Activated gamma-delta T cell (primary cell): ENCODE measurements around the gene FAM151B.
"Not testable (repeated sequence)": the region's sequence is repeated elsewhere in the genome, so short reads cannot be mapped to it uniquely, and the experiment has no call there.

Experiments
- DNase-seq: peaks from one replicate; lab custom pipeline; 2025; lab: John Stamatoyannopoulos, UW

Gene FAM151B

DNA sequence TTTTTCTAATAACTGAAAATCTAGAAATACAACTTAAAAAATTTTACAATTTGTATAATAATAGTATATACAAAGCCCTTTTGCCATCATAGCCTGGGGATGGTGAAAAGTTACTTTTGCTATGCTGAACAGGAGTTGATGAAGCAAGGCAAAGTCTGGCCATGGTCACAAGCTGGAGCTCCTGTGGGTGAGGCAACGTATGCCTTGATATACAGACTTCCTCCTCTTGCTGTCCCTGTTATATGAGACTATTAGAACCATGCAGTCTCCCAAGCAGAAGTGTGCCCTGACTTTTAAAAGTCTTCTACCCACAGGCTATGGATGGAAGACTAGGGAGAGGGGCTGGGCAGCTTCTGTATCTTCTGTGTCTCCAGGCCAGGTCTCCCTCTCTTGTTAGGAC, 15.7 kb downstream of the FAM151B start:
- DNase-seq = no peak

DNA sequence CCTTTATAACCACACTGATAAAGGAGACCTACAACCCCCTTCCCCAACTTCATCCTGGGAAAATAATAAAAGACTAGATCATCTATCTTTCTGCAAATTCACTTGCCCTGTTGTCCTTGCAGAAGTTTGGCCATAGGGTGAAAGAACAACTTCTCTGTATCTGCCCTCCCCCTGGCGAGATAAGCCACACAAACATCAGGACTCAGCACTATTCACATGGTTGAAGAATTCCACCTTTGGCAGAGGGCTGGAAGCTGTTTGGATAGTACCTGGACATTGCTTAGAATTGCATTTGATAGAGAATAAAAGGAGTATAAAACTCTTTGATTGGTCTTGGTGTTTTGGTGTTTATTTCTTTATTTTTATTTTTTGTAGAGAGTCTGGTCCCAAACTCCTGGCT, 16.9 kb downstream of the FAM151B start:
- no peak for DNase-seq

DNA sequence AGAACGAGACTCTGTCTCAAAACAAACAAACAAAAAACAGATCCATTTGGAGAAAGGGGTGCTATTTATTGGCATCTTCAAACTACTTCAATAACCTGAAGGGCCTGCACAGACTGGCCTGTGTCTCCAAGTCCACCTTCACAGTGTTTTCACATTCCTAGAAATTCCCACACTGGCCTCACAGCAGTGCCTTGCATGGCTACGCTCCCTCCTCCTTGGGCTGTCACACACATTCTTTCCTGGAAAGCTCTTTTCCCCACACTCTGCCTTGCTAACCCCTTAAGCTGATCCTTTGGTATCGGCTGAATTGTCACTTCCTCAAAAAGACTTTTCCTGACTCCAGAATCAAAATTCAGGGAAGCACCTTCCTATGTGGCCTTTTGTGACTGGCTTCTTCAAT, 19.8 kb downstream of the FAM151B start:
- DNase-seq = no peak

DNA sequence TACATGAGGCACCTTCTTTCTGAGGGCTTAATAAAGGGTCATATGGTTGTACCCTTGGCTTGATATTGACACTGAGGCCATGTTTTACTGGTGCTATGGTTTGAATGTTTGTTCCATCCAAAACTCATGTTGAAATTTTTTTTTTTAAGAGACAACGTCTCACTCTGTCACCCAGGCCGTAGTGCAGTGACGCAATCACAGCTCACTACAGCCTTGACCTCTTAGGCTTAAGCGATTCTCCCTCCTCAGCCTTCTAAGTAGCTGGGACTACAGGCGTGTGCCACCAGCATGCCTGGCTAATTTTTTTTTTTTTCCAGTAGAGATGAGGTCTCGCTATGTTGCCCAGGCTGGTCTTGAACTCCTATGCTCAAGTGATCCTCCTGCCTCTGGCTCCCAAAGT, 20.9 kb downstream of the FAM151B start:
- no peak for DNase-seq

DNA sequence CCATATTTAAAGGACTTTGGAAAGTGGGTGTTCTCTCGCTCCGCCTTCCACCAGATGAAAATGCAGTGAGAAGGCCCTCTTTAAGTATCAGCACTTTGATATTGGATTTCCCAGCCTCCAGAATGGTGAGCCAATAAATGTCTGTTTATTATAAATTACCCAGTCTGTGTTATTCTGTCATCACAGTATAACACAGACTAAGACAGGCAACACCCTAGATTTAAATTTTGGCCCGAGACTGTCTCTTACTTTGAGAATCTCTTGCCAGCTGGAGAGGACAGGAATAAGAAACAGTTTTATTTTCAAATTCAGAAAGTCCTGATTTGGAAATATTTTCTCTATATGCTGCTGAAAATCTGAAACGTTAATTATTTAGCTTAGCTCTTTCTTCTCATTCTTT, 21.5 kb downstream of the FAM151B start:
- no peak for DNase-seq

DNA sequence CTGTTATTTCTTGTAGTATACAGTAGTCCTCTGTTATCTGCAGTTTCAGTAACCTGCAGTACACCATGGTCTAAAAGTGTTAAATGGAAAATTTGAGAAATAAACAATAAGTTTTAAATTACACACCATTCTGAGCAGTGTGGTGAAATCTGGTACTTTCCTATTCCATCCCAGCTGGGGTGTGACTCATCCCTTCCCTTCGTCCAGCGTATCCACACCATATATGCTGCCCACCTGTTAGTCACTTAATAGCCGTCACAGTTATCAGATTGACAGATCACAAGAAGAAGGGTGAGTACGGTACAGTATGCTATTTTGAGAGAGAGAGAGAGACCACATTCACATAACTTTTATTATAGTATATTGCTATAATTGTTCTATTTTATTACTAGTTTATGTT, 28.9 kb downstream of the FAM151B start:
- no peak for DNase-seq

DNA sequence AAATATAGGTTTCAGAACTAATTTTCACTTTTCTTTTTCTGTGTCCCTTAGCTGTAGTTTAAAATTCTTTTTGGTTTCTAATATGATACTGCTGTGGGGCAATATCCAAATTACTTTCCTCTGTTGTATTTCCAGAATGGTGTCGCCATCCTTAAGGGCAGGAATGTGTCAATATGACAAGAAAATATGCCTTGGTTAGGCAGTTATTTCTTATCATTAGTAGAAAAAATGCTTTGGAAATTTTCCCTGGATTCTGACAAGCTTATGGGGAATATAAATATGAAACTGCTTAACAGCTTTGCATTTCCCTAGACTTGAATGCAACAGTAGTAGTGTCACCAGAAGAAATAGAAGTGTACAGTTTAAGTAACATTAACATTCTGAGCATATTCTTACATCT, 52.8 kb downstream of the FAM151B start:
- no peak for DNase-seq

DNA sequence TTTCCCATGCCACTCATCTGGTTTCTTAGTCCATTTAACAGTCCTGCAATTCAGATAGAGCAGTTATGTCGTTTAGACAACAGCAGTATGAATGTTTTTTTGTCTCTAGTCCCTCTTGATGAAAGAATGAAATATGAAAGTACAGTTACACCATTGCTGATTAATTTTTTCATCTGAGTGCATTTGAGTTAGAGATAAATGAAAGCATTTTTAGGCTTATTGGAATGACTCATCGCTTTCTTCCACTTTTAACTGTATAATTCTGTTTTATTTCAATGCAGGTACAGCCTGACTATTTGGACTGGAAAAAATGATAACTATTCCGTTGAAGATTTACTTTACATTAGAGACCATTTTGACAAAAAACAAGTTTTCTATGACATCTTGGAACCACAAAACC, 53.5 kb downstream of the FAM151B start:
- DNase-seq = no peak

DNA sequence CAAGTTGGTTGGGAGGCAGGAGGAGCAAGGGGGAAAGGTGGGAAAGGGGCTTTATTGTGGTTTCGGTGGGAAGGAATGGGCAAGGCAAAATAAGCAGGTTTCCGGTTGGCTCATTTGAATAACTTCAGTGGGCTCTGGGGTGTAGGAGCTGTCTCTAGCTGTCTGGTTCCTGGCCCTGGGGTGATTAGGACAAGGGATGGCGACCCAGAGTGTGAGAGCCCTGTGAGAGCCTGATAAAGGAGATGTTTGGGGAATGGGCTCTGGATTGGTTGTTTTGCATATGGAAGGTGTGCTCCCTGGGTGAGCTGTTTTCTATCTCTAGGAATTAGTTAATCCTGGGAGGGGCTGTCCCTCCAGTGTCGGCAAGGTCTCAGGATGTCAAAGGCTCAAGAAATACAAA, 66.7 kb downstream of the FAM151B start:
- no peak for DNase-seq

DNA sequence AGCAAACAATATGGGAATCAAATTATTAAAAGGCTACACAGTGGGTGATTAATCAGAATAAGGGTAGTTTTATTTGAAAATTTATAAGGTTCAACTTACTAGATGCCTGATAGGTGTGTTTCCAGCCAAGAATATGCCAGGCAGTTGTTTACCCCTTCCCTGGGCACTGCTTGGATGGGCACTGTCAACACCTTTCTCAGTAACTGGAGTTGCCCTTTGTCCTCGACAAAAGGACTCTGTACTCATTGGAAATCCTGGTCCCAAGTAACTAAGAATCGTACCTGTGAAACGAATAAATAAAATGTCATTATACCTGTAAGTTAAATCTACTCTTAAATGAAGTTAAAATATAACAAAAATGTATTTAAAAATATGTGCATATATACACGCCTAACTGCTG, 67.2 kb downstream of the FAM151B start:
- no peak for DNase-seq

DNA sequence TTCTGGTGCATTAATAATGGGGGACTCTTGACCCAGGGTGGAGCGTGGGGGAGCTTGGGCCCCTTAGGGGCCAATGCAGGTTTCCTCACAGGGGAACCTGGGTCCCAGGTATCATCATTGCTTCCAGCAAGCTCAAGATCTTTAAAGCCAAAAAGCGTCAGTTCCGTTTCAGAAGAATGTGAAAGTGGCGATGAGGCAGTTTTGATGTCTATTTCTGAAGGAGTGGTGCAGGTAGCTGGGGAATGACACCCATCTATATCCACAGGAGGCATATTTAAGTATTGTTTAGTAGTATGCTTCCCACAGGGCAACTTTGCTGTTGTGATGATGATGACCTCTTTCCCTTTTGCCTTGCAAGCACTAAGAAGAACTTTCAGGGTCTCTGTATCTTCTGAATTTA, 71.3 kb downstream of the FAM151B start:
- no peak for DNase-seq

DNA sequence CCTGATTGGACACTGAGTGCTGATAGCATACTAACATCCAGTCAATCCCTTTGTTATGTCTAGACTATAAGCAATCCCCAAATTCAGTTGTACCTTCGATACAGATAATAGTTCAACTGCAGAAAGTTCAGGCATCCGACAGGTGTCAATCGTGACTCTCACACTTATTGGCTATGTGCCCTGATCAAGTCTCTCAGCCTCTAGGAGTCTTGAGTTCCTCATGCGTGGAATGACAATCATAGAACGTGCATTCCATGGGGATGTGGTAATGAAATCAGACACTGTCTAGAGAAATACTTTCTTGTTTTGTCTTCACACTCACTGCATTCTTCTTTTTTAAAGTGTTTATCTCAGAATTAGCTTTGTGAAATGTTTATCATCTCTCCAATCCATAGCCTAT, 77.4 kb downstream of the FAM151B start:
- no peak for DNase-seq

DNA sequence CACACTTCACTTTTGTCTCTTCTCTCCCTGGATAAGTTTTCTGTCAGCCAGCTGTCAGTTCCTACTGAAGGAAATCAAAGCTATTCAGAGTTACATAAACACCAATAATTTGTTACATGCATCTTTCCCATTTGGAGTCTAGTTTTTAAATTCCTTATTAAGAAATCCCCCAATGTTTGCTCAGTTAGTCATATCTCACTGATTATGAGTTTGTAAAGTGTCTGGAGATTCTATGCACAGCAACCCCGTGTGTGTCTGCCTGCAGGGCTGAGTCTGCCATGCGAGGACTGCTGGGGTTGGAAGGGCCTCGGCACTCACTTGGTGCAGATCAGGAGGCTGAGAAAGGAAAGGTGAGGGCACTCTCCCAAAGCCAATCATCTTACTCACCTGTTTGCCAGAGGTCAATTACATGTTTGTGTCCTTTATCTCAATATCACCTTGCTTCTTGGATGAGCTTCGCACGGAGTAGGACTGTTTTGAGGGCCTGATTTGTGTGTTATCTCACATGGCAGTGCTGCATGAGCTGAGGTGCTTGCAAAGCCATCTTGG, 78.9 kb downstream of the FAM151B start:
- no peak for DNase-seq

DNA sequence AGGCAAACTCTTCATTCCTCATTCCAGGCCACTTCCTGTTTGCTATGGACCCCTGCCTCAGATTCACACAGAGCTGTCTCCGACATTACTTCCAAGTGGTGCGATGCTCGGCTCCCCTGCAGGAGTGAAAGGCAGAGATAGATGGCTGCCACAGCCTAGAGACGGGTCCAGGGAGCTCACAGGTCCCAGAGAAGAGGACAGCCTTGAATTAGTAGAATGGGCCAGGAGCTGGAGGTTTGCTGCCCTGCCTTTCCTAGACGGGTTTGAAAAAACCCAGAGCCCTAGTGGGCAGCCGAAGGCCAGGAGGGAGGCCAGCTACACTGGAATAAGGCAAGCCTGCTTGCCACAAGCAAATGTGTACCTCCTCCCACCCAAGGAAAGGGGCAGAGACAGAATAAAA, 80.4 kb downstream of the FAM151B start:
- DNase-seq = no peak

DNA sequence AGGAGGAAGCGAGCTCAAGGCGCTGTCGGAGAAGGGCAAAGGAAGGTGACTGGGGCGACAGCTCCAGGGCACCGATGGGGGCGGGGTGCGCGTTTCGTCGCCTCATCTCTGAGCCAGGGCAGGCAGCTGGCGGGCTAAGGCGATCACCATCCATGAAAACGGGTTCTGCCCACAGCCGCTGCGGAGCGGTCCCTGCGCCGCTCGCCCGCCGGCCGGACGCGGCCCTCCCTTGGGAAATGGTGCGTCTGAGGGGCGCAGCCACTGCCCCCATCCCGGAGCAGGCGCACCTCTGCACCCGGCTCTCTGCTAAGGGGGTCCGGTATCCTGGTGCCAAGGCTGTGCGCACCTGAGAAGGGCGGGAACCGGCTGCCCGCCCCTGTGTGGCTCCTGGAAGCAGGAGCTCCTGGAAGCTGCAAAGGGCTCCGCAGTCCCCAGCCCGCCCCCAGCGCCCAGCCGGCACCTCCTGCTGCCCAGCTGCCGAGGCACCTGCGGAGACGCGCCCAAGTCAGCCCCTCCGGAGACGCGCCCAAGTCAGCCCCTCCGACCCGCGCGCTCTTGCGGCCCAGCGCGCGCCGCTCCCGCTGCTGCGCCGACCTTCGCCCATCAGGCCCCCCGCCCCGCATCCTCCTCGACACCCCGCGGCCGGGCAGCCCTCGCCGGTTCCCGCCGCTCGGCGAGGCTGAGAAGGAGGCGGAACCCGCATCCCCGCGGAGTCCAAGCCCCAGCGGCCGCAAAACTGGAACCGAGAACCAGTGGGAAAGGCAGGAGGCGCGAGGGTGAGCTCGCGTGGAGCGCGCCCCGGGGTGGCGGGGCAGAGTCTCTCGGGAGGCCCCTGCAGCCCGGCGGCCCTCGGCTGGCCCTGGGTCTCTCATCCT, 81.4 kb downstream of the FAM151B start:
- DNase-seq = peak; percentile 11

DNA sequence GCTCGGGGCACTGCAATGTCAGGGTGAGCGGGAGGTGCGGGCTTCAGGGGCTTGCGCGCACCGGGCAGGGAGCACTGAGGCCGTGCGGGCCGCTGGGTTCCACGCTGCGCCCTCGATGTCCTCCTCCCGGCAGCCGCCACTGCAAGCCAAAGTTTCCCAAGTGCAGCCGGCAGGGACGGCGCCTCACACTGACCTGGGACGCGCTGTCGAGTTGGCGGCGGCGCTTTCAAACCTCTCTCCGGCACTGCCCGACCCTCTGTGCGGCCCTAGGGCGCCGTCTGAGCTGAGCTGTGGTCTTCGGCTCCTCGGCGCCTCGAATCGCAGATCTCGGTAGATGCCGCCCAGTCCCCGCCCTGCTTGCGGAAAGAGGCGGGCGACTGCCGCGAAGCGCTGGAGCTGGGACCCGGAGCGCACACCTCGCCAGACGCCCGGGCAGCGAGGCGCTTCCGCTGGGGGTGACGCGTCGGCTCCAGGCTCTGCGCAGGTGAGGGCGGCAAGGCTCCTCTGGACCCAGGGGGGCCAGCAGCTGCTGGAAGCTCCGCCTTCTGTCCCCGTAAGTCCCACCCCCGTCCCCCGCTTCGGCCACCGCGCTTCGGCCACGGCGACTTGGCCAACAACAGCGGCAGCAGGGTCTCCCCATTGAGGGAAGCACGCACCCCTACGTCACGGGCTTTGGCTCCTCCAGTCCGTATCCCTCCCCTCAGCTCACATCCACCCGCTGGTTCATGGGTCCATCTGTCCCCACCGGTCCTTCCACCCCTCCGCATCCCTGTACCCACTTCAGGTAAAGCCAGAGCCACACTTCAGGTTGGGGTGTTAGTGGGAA, 82.3 kb downstream of the FAM151B start, which contains the start of gene ANKRD34B:
TSS of gene ANKRD34B (minus strand) at position 320 of the 826 bp plus-strand sequence. CDS start 10,261 bp downstream, outside the sequence.
- peak; percentile 14 for DNase-seq

DNA sequence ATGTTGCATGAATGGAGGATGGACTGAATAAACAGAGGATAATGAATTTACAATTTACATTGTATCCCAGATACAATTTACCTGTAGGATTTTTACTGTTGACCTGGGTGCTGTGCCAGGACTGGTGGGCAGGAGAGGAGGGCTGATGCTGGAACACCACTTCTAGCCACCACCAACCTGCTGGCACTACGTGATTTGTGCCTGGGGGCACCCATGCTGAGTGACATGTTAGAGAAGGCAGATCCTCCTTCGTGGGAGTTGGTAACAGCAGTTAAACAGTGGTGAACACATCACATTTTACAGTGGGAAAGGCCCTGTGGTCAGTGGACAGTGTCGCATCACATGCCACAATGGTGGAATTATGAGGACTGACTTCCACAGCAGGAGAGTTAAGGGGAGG, 85.2 kb downstream of the FAM151B start:
- DNase-seq = no peak

DNA sequence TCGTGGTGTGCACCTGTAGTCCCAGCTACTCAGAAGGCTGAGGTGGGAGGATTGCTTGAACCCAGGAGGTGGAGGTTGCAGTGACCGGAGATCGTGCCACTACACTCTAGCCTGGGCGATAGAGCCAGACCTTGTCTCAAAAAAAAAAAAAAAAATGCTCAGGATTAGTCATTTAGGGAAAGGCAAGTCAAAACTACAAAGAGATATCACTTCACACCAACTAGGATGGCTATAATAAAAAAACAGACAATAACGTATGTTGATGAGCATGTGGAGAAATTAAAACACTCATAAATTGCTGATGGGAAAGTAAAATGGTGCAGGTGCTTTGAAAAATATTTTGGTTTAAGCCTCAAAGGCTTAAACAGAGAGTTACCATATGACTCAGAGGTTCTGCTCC, 88.5 kb downstream of the FAM151B start:
- DNase-seq = no peak

DNA sequence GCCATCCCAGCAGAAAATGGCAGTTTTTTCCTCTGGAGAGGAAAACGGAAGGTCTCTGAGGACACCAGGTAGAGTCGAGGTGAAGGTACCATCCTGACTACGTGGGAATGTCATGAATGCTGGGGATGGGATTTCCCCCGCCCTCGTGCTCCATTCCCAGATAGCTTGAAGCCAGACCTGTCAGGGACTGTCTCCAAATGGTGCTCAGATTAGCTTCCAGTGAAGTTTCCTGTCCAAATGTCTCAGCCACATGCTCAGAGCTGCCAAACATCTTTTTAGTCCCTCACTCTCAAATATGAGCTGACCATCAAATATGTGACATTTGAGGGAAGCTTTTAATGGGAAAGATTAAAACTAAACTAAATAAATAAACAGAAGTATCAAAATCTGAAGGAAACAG, 89.8 kb downstream of the FAM151B start:
- no peak for DNase-seq

DNA sequence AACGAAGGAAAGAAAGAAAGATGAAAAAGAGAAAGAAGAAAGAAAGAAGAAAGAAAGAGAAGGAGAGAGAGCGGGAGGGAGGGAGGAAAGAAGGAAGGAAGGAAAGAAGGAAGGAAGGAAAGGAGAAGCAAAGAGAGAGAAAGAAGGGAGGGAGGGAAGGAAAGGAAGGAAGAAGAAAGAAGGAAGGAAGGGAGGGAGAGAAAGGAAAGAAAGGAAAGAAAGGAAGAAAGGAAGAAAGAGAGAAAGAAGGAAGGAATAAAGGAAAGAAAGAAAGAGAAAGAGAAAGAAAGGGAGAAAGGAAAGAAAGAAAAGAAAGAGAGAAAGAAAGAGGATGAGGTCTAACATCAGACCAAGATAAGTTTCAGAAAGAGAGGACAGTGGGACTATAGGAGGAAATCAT, 91.2 kb downstream of the FAM151B start:
- no peak for DNase-seq

DNA sequence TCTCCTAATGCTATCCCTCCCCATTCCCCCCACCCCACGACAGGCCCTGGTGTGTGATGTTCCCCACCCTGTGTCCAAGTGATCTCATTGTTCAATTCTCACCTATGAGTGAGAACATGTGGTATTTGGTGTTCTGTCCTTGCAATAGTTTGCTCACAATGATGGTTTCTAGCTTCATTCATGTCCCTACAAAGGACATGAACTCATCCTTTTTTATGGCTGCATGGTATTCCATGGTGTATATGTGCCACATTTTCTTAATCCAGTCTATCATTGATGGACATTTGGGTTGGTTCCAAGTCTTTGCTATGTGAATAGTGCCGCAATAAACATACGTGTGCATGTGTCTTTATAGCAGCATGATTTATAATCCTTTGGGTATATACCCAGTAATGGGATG, 92.4 kb downstream of the FAM151B start:
- DNase-seq = not testable (repeated sequence)

DNA sequence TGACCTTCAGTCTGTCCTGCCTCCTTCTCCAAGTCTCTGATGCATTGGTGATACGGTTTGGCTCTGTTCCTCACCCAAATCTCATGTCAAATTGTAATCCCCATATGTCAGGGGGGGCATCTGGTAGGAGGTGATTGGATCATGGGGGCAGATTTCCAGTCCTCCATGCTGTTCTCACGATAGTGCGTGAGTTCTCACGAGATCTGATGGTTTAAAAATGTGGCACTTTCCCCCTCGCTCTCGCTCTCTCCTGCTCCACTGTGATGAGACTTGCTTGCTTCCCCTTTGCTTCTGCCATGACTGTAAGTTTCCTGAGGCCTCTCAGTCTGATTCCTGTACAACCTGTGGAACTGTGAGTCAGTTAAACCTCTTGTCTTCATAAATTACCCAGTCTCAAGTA, 96.9 kb downstream of the FAM151B start:
- no peak for DNase-seq
